Measurements from ENCODE around the gene TIAM1. TPM values are rescaled to one million over a fixed set of nuclear protein-coding genes. Genes with fewer than 3 reads are reported as not detected.

The TIAM1 gene
- total RNA-seq, 1 experiment from 2014 or later: 28.7 TPM

DNA sequence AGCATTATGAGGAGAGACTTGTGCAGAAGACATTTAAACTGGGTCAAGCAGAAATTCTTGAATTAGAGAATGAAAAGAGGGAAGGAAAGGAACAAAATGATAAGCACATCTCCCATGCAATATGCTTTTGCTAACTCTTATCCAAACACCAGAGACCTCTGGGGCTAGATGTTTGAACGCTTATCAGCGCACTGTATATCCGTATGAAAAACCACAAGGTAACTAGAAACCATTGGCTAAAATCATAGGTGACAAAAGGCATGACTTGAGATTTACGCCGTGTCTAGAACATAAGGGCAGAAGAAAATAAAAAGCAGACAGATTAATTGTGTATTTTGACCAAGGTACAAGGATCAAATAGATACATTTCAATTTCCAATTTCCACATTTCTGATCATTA, 38.0 kb upstream of the TIAM1 start:
- Mint-ChIP-seq H3K27ac (peak overlapping the region; percentile 28; the same call in 1 of the 2 replicates), H3K36me3 (no peaks in the 10 kb centered on the region), H3K4me3 (no peak overlapping the region), H3K9me3 (0 out of 2 replicates have a peak, but pooled peaks cover 2% of the 10 kb centered on the region), H3K4me1 (peaks cover 17% of the 10 kb centered on the region), H3K27me3 (ENCODE audit: low read depth) (no peaks in the 10 kb centered on the region)
- ChIA-PET CTCF (no interaction called here), POLR2A (no interaction called here)
- DNase-seq (ENCODE audit: low spot score): no peak
- TF ChIP-seq CBFB (CRISPR knock-in tag; IDR thresholded peaks at IDR 0.05; ENCODE audit: low read depth) (no peak), SMAD4 (CRISPR knock-in tag; IDR thresholded peaks at IDR 0.05) (no peak), JAZF1 (CRISPR knock-in tag; IDR thresholded peaks at IDR 0.05) (no peak)
- ATAC-seq: no peak

DNA sequence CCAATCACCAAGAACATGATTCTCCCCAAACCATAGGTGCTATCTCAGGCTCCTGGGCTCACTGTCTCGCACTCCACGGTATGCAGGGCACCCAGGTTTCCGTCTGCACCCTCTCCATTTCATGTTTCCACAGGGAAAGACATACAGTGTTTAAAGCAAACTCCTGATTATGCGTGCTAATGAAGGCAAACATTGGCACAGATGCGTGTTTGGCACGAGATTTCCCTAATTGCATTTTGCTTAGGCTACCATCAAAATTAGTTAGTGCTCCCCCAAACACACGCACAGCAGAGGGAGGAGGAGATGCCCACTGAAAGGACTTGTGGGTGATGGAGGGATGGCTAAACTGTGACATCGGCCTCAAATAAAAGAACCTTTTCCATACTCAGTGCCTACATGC, 32.2 kb upstream of the TIAM1 start:
- TF ChIP-seq TCF7 (CRISPR knock-in tag; IDR thresholded peaks at IDR 0.05; ENCODE audit: low read depth): no peak
- TF ChIP-seq JUN (CRISPR knock-in tag; IDR thresholded peaks at IDR 0.05): no peak
- no peak for TF ChIP-seq NFATC4 (CRISPR knock-in tag; IDR thresholded peaks at IDR 0.05)
- TF ChIP-seq, protein P1, sequence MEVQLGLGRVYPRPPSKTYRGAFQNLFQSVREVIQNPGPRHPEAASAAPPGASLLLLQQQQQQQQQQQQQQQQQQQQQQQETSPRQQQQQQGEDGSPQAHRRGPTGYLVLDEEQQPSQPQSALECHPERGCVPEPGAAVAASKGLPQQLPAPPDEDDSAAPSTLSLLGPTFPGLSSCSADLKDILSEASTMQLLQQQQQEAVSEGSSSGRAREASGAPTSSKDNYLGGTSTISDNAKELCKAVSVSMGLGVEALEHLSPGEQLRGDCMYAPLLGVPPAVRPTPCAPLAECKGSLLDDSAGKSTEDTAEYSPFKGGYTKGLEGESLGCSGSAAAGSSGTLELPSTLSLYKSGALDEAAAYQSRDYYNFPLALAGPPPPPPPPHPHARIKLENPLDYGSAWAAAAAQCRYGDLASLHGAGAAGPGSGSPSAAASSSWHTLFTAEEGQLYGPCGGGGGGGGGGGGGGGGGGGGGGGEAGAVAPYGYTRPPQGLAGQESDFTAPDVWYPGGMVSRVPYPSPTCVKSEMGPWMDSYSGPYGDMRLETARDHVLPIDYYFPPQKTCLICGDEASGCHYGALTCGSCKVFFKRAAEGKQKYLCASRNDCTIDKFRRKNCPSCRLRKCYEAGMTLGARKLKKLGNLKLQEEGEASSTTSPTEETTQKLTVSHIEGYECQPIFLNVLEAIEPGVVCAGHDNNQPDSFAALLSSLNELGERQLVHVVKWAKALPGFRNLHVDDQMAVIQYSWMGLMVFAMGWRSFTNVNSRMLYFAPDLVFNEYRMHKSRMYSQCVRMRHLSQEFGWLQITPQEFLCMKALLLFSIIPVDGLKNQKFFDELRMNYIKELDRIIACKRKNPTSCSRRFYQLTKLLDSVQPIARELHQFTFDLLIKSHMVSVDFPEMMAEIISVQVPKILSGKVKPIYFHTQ (CRISPR knock-in tag; IDR thresholded peaks at IDR 0.05): no peak
- TF ChIP-seq, protein P2, sequence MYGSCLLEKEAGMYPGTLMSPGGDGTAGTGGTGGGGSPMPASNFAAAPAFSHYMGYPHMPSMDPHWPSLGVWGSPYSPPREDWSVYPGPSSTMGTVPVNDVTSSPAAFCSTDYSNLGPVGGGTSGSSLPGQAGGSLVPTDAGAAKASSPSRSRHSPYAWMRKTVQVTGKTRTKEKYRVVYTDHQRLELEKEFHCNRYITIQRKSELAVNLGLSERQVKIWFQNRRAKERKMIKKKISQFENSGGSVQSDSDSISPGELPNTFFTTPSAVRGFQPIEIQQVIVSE (CRISPR knock-in tag; IDR thresholded peaks at IDR 0.05; ENCODE audit: borderline replicate concordance): no peak
- no peak overlapping the region for H3K4me3 Mint-ChIP-seq
- no peak overlapping the region for H3K27ac Mint-ChIP-seq
- H3K27me3 Mint-ChIP-seq (ENCODE audit: low read depth): no peaks in the 10 kb centered on the region
- H3K4me1 Mint-ChIP-seq: peaks cover 14% of the 10 kb centered on the region
- no peak for DNase-seq (ENCODE audit: low spot score)
- ChIA-PET POLR2A (no interaction called here), CTCF (no interaction called here)
- ATAC-seq: no peak
- H3K36me3 Mint-ChIP-seq: no peaks in the 10 kb centered on the region
- H3K9me3 Mint-ChIP-seq: 0 out of 2 replicates have a peak, but pooled peaks cover 2% of the 10 kb centered on the region

DNA sequence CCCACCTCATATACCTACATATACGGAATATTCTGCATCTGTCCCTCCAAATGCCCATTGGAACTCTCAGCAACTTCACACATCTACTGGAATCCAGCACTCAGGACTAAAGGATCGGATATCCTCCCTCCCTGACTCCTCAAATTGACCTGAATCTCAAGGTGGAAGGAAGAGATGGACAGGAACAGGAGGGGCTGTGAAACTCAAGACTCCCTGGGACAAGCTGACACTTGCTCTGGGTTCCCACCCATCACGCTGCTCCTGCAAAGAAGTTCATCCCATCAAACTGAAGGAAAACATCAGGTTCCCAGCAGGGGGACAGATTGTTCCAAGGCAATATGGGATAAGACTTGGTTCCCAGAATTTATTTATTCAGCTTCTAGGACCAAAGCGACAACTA, 30.3 kb upstream of the TIAM1 start:
- H3K27me3 Mint-ChIP-seq (ENCODE audit: low read depth): no peaks in the 10 kb centered on the region
- ChIA-PET POLR2A (no interaction called here), CTCF (interaction anchor here (1.6 kb wide), 1 partner anchor 140 kb away, joined by 3 read pairs; no protein-coding TSS in a partner anchor)
- H3K4me3 Mint-ChIP-seq: no peak overlapping the region
- 0 out of 2 replicates have a peak, but pooled peaks cover under 1% of the 10 kb centered on the region for H3K9me3 Mint-ChIP-seq
- TF ChIP-seq, protein P3, sequence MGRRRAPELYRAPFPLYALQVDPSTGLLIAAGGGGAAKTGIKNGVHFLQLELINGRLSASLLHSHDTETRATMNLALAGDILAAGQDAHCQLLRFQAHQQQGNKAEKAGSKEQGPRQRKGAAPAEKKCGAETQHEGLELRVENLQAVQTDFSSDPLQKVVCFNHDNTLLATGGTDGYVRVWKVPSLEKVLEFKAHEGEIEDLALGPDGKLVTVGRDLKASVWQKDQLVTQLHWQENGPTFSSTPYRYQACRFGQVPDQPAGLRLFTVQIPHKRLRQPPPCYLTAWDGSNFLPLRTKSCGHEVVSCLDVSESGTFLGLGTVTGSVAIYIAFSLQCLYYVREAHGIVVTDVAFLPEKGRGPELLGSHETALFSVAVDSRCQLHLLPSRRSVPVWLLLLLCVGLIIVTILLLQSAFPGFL (CRISPR knock-in tag; IDR thresholded peaks at IDR 0.05; ENCODE audit: borderline replicate concordance): no peak
- TF ChIP-seq TCF7 (CRISPR knock-in tag; IDR thresholded peaks at IDR 0.05; ENCODE audit: low read depth) (no peak), ZNF263 (CRISPR knock-in tag; IDR thresholded peaks at IDR 0.05; ENCODE audit: low read depth) (no peak), ZNF317 (CRISPR knock-in tag; IDR thresholded peaks at IDR 0.05; ENCODE audit: borderline replicate concordance, low read depth) (no peak), SMAD4 (CRISPR knock-in tag; IDR thresholded peaks at IDR 0.05) (no peak)
- no peaks in the 10 kb centered on the region for H3K36me3 Mint-ChIP-seq
- no peak for DNase-seq (ENCODE audit: low spot score)
- peak; percentile 34 for ATAC-seq
- peaks cover 14% of the 10 kb centered on the region for H3K4me1 Mint-ChIP-seq
- no peak overlapping the region; the same call in 1 of the 2 replicates for H3K27ac Mint-ChIP-seq

DNA sequence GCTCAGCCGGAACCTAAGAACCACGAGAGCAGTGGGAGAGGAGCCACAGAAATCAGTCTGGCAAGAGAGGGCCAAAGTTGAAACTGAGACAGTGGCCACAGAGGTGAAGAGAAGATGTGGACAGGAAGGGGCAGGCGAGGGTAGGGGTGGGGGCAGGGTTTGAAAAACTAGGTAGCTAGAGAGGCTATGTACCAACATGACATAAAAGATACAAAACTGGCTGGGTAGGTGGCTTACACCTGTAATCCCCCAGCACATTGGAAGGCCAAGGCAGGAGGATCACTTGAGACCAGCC, 28.4 kb upstream of the TIAM1 start:
- H3K27me3 Mint-ChIP-seq (ENCODE audit: low read depth): no peaks in the 10 kb centered on the region
- peaks cover 19% of the 10 kb centered on the region for H3K4me1 Mint-ChIP-seq
- no peak overlapping the region for H3K4me3 Mint-ChIP-seq
- DNase-seq (ENCODE audit: low spot score): no peak
- no peak overlapping the region for H3K27ac Mint-ChIP-seq
- ATAC-seq: no peak
- no peaks in the 10 kb centered on the region for H3K9me3 Mint-ChIP-seq
- ChIA-PET POLR2A (no interaction called here), CTCF (interaction anchor here (0.8 kb wide), 1 partner anchor 24 kb away, joined by 3 read pairs; no protein-coding TSS in a partner anchor)
- no peaks in the 10 kb centered on the region for H3K36me3 Mint-ChIP-seq
- TF ChIP-seq TCF7 (CRISPR knock-in tag; IDR thresholded peaks at IDR 0.05; ENCODE audit: low read depth) (no peak), ZNF263 (CRISPR knock-in tag; IDR thresholded peaks at IDR 0.05; ENCODE audit: low read depth) (no peak), ZNF671 (CRISPR knock-in tag; IDR thresholded peaks at IDR 0.05) (no peak), ZNF423 (CRISPR knock-in tag; IDR thresholded peaks at IDR 0.05) (no peak), CBFB (CRISPR knock-in tag; IDR thresholded peaks at IDR 0.05; ENCODE audit: low read depth) (no peak), TEAD1 (CRISPR knock-in tag; IDR thresholded peaks at IDR 0.05) (no peak)
- TF ChIP-seq, protein P1 (CRISPR knock-in tag; IDR thresholded peaks at IDR 0.05): no peak
- TF ChIP-seq, protein P4, sequence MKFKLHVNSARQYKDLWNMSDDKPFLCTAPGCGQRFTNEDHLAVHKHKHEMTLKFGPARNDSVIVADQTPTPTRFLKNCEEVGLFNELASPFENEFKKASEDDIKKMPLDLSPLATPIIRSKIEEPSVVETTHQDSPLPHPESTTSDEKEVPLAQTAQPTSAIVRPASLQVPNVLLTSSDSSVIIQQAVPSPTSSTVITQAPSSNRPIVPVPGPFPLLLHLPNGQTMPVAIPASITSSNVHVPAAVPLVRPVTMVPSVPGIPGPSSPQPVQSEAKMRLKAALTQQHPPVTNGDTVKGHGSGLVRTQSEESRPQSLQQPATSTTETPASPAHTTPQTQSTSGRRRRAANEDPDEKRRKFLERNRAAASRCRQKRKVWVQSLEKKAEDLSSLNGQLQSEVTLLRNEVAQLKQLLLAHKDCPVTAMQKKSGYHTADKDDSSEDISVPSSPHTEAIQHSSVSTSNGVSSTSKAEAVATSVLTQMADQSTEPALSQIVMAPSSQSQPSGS (CRISPR knock-in tag; IDR thresholded peaks at IDR 0.05; ENCODE audit: borderline replicate concordance, low read depth): no peak
- TF ChIP-seq, protein P5, sequence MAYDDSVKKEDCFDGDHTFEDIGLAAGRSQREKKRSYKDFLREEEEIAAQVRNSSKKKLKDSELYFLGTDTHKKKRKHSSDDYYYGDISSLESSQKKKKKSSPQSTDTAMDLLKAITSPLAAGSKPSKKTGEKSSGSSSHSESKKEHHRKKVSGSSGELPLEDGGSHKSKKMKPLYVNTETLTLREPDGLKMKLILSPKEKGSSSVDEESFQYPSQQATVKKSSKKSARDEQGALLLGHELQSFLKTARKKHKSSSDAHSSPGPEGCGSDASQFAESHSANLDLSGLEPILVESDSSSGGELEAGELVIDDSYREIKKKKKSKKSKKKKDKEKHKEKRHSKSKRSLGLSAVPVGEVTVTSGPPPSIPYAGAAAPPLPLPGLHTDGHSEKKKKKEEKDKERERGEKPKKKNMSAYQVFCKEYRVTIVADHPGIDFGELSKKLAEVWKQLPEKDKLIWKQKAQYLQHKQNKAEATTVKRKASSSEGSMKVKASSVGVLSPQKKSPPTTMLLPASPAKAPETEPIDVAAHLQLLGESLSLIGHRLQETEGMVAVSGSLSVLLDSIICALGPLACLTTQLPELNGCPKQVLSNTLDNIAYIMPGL (CRISPR knock-in tag; IDR thresholded peaks at IDR 0.05): no peak

Data from WTC11 (cell line).